C4-2B (cell line): ENCODE measurements around the gene KAZN.

Experiments
- CTCF ChIP-seq: fragments of 450-650 bp; conservative IDR thresholded peaks from 2 replicates; pipeline ENCODE4 v1.5.1; 2017; ENCODE audit warnings: mild to moderate bottlenecking
- ZFX ChIP-seq: fragments of 450-650 bp; IDR thresholded peaks from 2 replicates; pipeline ENCODE4 v1.6.1; 2017

- TF ChIP-seq CTCF = no peak
- TF ChIP-seq ZFX = no peak
These were observed 476.7 kb downstream of the KAZN start for GRCh38 chr1:15075175-15075574.
